ENCODE results near the gene CSH1. TPM values are rescaled to one million over a fixed set of nuclear protein-coding genes. Genes with fewer than 3 reads are reported as not detected.
A peak's percentile ranks its signal among the peaks of the same experiment; 100 is the strongest.

Gene CSH1
- total RNA-seq, 1 donor from 2014 or later, result not detected

DNA sequence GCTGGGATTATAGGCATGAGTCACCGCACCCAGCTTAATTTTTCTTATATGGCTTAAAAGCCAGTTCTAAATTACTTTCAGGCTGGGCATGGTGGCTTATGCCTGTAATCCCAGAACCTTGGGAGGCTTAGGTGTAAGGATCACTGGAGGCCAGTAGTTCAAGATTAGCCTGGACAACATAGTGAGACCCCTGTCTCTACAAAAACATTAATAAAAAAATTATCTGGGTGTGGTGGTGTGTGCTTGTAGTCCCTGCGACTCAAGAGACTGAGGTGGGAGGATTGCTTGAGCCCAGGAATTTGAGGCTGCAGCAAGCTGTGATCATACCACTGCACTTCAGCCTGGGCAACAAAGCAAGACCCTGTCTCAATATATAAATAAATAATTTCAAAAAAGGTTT lies 43.1 kb downstream of the CSH1 start:
- CTCF ChIA-PET, result no interaction called here

DNA sequence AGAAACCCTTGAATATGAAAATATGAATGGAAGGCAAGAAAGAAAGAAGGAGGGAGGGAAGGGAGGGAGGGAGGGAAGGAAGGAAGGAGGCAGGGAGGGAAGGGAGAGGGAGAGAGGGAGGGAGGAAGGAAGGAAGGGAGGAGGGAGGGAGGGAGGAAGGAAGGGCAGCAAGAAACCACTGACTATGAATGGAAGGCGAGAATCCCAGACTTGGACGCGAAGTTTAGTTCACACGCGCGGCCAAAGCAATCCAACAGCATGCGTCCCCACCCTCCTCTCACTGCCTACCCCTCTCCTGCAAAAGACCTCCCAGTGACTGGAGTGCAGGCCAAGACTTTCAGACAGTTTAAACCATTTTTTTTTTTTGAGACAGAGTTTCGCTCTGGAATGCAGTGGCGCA lies 46.0 kb downstream of the CSH1 start:
- Mint-ChIP-seq H3K27me3 (no peaks in the 10 kb centered on the region), H3K4me3 (no peak overlapping the region), H3K27ac (no peak overlapping the region), H3K9me3 (no peaks in the 10 kb centered on the region), H3K4me1 (peaks cover 18% of the 10 kb centered on the region), H3K36me3 (ENCODE audit: low read depth) (no peaks in the 10 kb centered on the region)
- POLR2A ChIA-PET, result no interaction called here
- TF ChIP-seq, protein P1, sequence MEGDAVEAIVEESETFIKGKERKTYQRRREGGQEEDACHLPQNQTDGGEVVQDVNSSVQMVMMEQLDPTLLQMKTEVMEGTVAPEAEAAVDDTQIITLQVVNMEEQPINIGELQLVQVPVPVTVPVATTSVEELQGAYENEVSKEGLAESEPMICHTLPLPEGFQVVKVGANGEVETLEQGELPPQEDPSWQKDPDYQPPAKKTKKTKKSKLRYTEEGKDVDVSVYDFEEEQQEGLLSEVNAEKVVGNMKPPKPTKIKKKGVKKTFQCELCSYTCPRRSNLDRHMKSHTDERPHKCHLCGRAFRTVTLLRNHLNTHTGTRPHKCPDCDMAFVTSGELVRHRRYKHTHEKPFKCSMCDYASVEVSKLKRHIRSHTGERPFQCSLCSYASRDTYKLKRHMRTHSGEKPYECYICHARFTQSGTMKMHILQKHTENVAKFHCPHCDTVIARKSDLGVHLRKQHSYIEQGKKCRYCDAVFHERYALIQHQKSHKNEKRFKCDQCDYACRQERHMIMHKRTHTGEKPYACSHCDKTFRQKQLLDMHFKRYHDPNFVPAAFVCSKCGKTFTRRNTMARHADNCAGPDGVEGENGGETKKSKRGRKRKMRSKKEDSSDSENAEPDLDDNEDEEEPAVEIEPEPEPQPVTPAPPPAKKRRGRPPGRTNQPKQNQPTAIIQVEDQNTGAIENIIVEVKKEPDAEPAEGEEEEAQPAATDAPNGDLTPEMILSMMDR (IDR thresholded peaks at IDR 0.05), result no peak
- ATAC-seq (ENCODE audit: low read depth), result no peak
- intact Hi-C loops (cut with micrococcal nuclease), result no loop called here
- CTCF ChIA-PET, result no interaction called here
- DNase-seq, result no peak

More for the DNA sequence above, 43.1 kb downstream of the CSH1 start:
- intact Hi-C loops (cut with micrococcal nuclease), result no loop called here
- TF ChIP-seq, protein P1 (IDR thresholded peaks at IDR 0.05), result no peak
- Mint-ChIP-seq H3K36me3 (ENCODE audit: low read depth) (no peaks in the 10 kb centered on the region), H3K27me3 (no peaks in the 10 kb centered on the region), H3K9me3 (no peaks in the 10 kb centered on the region), H3K27ac (no peak overlapping the region), H3K4me1 (peaks cover 8% of the 10 kb centered on the region), H3K4me3 (no peak overlapping the region)
- POLR2A ChIA-PET, result no interaction called here
- DNase-seq (no peak), ATAC-seq (ENCODE audit: low read depth) (no peak)

DNA sequence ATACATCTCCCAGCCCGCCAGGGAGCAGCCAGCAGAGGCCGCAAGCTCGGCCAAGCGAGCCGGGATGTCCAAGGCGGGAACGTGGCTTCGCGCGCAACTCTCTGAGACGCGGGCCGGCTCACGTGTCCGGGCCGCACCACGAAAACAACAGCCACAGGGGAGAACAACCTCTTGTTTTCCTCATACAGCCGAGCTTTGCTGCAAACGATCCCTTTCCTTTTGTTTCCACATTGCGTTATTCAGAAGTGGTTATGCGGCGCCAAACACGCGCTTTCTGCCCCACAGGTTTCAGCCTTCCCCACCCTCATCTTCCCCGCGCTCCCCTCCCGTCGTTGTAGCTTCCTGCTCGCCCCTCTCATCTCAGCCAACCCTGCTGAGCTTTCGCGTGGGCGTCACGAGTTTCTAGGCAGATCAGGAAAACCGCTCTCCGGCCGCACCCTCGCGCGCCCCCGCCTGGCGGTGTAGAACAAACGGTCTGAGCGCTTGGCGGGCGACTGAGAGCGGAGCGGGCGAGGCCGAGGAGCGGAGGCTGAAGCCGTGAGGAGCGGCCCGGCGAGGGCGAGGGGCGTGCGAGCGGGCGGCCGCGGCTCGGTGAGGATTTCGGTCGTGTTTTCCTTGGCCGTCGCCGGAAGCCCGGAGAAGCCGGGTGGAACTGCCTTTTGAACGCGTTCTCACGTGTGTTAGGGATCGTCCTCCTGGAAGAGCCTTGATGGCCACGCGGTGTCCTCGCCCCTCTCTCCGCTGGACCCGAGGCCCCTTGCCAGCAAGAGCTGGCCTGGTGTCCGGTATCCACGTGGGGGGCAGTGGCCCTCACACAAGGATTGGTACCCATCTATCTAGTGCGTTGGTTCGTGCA lies 47.3 kb downstream of the CSH1 start:
- no peaks in the 10 kb centered on the region for H3K9me3 Mint-ChIP-seq
- peaks cover 21% of the 10 kb centered on the region for H3K4me1 Mint-ChIP-seq
- peak; percentile 98 for ATAC-seq (ENCODE audit: low read depth)
- DNase-seq, result peak; percentile 92
- no peaks in the 10 kb centered on the region for H3K27me3 Mint-ChIP-seq
- H3K36me3 Mint-ChIP-seq (ENCODE audit: low read depth), result no peaks in the 10 kb centered on the region
- ChIA-PET POLR2A (interaction anchor here (0.5 to 2.5 kb wide), 15 partner anchors 16 to 658 kb away, joined by 3 to 13 read pairs (median 4); partner anchors contain the start of genes CCDC47, CEP95, DDX42 and ERN1), CTCF (interaction anchor here (0.6 to 2.0 kb wide), 10 partner anchors 10 to 284 kb away, joined by 3 to 10 read pairs (median 4); partner anchors contain the start of gene PSMC5)
- H3K27ac Mint-ChIP-seq, result peak overlapping the region; percentile 89
- TF ChIP-seq, protein P1 (IDR thresholded peaks at IDR 0.05), result no peak
- intact Hi-C loops (cut with micrococcal nuclease), result loop anchor here (10.0 kb wide), 1 partner anchor 546 kb away; the partner anchor contains the start of gene PECAM1
- peak overlapping the region; percentile 82 for H3K4me3 Mint-ChIP-seq

DNA sequence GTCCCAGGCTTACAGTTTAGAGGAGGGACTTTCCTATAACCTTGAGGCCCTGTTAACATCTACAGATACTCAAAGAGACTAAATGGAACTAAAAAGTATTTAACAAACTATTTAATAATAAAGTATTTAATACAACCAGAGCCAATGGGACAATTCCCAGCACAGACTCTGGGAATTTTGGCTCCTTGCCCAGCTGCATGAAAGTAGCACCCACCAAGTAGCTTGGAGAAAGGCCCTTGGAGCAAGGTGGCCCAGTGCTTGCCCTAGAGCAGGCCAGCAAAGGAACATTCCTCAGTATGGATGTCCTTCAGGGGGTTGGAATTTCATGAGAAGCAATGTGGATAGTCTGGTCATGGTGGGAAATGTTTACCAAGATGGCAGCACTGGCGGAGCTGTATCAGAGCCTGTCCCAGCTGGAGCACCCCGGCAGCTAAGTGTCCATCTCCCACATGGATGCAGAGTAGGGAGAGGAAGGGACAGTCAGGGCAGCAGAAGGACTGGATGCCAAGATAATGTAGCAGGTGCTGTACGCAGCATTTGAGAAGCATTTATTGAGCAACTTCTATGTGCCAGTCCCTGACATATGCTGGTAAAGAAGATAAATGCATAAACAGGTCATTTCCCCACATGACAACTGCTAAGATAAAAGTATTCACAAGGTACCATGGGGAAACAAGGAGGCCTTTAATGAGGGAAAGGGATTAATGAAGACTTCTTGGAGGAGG lies 48.7 kb downstream of the CSH1 start:
- POLR2A ChIA-PET, result interaction anchor here (1.4 to 2.5 kb wide), 2 partner anchors 20 to 282 kb away, joined by 3 to 13 read pairs; partner anchors contain the start of genes ERN1, FTSJ3 and PSMC5
- Mint-ChIP-seq H3K9me3 (no peaks in the 10 kb centered on the region), H3K36me3 (ENCODE audit: low read depth) (no peaks in the 10 kb centered on the region), H3K27ac (no peak overlapping the region), H3K27me3 (no peaks in the 10 kb centered on the region), H3K4me3 (peak overlapping the region; percentile 29), H3K4me1 (peaks cover 26% of the 10 kb centered on the region)
- intact Hi-C loops (cut with micrococcal nuclease), result loop anchor here (10.0 kb wide), 1 partner anchor 547 kb away; the partner anchor contains the start of gene PECAM1
- TF ChIP-seq, protein P1 (IDR thresholded peaks at IDR 0.05), result no peak
- no peak for ATAC-seq (ENCODE audit: low read depth)
- no peak for DNase-seq
- CTCF ChIA-PET, result interaction anchor here (2.0 kb wide), 1 partner anchor 18 kb away, joined by 10 read pairs; no protein-coding TSS in a partner anchor

Data from activated B cell treated with CpG ODN at 0.5 μM for 24 hours (primary cell).